Measurements from ENCODE around the gene PNPLA5.

The PNPLA5 gene

GRCh38 chr22:43853328-43853931, 38.4 kb downstream of the PNPLA5 start:
- DNase-seq: no peak

GRCh38 chr22:43852573-43853327, 39.1 kb downstream of the PNPLA5 start:
- peak in 3 of 4 experiments; percentile 6 to 70 (median 66) for DNase-seq

- no peak for DNase-seq
These were observed 39.9 kb downstream of the PNPLA5 start for GRCh38 chr22:43851979-43852307.

GRCh38 chr22:43851058-43851978, 40.5 kb downstream of the PNPLA5 start:
- no peak for DNase-seq

GRCh38 chr22:43850529-43850928, 41.3 kb downstream of the PNPLA5 start:
- DNase-seq: no peak

GRCh38 chr22:43849731-43850130, 42.1 kb downstream of the PNPLA5 start:
- DNase-seq: no peak

GRCh38 chr22:43848366-43849171, 43.2 kb downstream of the PNPLA5 start:
- no peak for DNase-seq

GRCh38 chr22:43847376-43848289, 44.2 kb downstream of the PNPLA5 start:
- no peak for DNase-seq

GRCh38 chr22:43846966-43847365, 44.8 kb downstream of the PNPLA5 start:
- no peak for DNase-seq

GRCh38 chr22:43845981-43846380, 45.8 kb downstream of the PNPLA5 start:
- DNase-seq: no peak

- no peak for DNase-seq
These were observed 47.0 kb downstream of the PNPLA5 start for GRCh38 chr22:43844560-43845545.

GRCh38 chr22:43843783-43844530, 47.9 kb downstream of the PNPLA5 start:
- no peak for DNase-seq

- DNase-seq: no peak
These were observed 50.1 kb downstream of the PNPLA5 start for GRCh38 chr22:43841742-43842141.

- DNase-seq: no peak
These were observed 51.0 kb downstream of the PNPLA5 start for GRCh38 chr22:43840851-43841250.

GRCh38 chr22:43840431-43840830, 51.4 kb downstream of the PNPLA5 start:
- DNase-seq: no peak

GRCh38 chr22:43839781-43840180, 52.0 kb downstream of the PNPLA5 start:
- no peak for DNase-seq

GRCh38 chr22:43838571-43839307, 53.1 kb downstream of the PNPLA5 start:
- no peak for DNase-seq

GRCh38 chr22:43838161-43838560, 53.7 kb downstream of the PNPLA5 start:
- DNase-seq: no peak

- no peak for DNase-seq
These were observed 54.1 kb downstream of the PNPLA5 start for GRCh38 chr22:43837666-43838065.

Data from suppressor macrophage (primary cell).